Right renal cortex interstitium (tissue), 3 donors: ENCODE results near the gene DDX39A. TPM values are rescaled to one million over a fixed set of nuclear protein-coding genes. Genes with fewer than 3 reads are reported as not detected.
"Not testable (repeated sequence)": the region's sequence is repeated elsewhere in the genome, so short reads cannot be mapped to it uniquely, and the experiment has no call there.

ENCODE experiments used
- DNase-seq, 3 donors: peaks; one replicate each; pipeline ENCODE4 v3.0.0-alpha.2; 2013; ENCODE audit warnings: low read depth in 3 of 3, low spot score in 2 of 3
- polyA plus RNA-seq, 3 donors: library from polyadenylated mRNA; unstranded; fragments of 120-200 nt; gene quantifications; one replicate each; pipeline ENCODE4 v1.2.1, GENCODE V29; 2013; ENCODE audit not compliant: insufficient read length in 3 of 3

Gene DDX39A
- polyA plus RNA-seq, 3 donors = 46.6 to 53.9 (median 52.1) TPM

DNA sequence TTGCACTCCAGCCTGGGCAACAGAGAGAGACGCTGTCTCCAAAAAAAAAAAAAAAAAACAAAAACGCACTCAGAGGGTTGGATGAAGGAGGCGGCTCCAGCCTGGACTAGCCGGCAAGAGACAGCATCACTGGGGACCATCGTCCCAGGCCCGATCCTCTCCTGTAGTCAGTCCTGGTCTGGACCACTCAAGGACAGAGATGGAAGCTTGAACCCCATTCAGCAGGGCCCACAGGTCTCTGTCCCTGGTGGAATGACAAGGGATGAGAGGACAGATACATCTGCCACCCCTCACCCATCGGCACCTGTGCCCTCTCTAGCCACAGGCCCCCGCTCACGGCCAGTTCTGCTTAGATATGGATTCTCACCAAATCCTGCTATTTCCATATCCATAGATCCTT is 23.9 kb downstream of the DDX39A start:
- DNase-seq = no peak

DNA sequence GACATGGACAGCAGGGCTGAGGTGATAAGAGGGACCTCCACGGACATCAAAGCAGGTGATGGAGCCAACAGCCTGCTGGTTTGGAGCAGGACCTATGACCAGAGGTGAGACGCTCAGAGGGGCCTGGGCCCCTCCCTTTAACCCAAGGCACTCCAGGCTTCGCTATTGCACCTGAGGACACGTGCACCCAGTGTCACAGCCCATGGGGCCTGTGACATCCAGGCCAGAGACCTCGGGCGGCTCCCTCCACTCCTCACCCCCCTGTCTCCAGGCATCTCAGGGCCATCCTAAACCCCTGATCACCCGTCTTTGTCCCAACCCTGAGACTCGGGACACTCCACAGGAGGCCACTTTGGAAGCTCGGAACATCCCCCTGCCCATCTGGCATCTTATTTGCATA is 25.0 kb downstream of the DDX39A start:
- no peak for DNase-seq

GRCh38 chr19:14393329-14393728 is 25.8 kb downstream of the DDX39A start:
- DNase-seq = no peak

- no peak for DNase-seq
Measured at GRCh38 chr19:14391156-14391821, 27.9 kb downstream of the DDX39A start.

- DNase-seq = no peak
Measured at GRCh38 chr19:14390548-14390947, 28.6 kb downstream of the DDX39A start.

DNA sequence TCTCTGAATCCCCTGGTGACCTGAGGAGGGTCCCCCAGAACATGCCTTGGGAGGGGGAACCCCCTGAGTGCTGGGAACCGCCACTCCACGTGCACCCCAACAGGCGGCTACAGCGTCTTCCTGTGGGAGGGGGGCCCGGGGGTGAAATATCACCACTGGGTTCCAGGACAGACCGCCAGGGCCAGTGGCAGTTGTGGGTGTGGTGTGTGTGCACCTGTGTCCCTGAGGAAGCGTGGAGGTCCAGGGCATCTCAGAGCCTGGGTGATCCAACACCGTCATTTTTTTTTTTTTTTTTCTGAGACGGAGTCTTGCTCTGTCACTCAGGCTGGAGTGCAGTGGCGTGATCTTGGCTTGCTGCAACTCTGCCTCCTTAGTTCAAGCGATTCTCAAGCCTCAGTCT is 33.6 kb downstream of the DDX39A start:
- no peak for DNase-seq

GRCh38 chr19:14383661-14384555 is 35.2 kb downstream of the DDX39A start:
- DNase-seq = no peak

DNA sequence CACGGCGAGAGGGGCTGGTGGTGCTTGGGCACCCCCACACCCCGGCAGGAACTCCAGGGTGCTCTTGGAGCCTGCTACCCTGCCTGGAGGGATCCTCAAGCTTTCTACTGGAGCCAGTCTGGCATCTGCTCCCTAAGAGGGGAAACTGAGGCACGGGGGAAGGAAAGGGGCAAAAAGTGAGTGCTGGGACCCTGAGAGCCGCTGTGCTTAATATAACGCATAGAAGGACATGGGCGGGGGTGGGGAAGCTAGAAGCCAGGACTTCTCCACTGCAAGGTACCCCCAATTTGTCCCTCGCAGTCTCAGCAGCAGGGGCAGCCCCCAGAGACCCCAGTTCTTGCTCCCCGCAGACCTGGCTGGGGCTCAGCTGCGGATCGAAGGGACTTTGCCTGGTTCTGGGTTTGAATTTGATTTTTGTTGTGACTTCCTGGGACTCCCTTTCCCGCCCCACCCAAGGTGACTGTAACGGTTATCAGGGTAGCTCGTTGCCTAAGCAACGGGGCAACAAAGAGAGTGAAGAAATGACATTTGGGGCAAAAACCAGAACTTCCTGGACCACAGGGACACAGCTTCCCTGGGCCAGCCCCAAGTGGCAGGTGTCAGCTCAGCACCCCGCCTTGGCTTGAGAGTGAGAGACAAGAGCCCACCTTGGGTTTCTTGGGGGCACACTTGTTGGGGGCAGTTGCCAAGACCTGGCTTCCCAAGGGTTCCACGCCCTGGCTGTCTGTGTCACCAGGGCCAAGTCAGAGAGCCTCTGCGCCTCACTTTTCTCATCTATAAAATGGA is 37.3 kb downstream of the DDX39A start:
- no peak for DNase-seq

GRCh38 chr19:14379294-14380065 is 39.7 kb downstream of the DDX39A start:
- no peak for DNase-seq

DNA sequence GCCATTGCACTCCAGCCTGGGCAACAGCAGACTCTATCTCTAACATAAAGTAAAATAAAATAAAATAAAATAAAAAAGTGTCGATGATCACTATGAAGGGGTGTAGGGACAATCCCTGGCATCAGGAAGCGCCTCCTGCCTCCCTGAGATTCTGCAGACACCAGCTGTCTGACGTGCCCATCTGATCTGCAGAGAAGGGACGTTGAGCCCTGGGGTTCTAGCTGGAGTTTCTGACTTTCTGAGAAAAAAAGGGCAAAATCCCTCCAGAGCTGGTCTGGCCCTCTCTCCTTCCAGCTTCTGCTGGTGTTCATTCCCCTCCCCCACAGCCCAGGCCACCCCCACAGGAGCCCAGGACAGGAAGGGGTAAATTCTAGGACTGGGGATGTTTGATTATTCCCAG is 40.3 kb downstream of the DDX39A start:
- DNase-seq = no peak

GRCh38 chr19:14377883-14378328 is 41.2 kb downstream of the DDX39A start:
- no peak for DNase-seq

- DNase-seq = no peak
Measured at GRCh38 chr19:14375582-14376291, 43.4 kb downstream of the DDX39A start.

GRCh38 chr19:14375055-14375581 is 44.0 kb downstream of the DDX39A start:
- no peak for DNase-seq

DNA sequence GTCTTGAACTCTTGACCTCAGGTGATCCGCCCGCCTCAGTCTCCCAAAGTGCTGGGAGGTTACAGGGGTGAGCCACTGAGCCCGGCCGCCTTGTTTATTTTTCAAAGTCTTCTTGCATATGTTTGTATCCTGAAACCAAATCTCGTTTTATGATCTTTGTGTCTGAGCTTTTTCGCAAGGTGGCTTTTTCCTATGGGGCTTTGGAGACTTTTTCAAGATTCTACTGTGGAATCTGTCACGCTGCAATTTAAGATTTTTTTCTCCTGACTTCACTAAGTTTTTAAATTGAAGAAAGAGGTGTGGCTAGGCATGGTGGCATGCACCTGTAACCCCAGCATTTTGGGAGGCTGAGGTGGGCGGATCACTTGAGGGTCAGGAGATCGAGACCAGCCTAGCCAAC is 44.8 kb downstream of the DDX39A start:
- not testable (repeated sequence) for DNase-seq

DNA sequence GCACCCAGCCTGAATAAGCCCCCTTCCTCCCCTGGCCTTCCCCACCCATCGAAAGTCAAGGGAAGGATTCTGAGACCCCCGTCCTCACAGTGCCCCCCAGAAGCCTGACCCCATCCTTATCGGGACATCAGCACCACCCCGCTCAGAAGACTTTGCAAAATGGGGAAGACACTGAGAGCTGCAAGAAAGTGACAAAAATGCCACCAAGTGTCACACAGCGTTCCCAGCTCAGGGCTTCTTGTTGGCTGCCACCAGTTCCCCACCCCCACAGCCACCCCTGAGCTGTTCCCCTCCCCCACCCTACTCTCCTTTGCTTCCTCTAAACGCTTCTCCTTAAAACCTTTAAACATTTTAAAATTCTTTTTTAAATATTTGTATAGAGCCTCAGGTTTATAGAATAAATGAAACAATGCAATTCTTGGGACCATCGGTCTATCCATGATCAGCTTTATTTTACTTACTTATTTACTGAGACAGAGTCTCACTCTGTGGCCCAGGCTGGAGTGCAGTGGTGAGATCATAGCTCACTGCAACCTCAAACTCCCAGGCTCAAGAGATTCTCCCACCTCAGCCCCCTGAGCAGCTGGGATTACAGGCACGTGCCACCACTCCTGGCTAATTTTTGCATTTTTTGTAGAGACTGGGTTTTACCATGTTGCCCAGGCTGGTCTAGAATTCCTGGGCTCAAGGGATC is 46.6 kb downstream of the DDX39A start:
- not testable (repeated sequence) for DNase-seq

DNA sequence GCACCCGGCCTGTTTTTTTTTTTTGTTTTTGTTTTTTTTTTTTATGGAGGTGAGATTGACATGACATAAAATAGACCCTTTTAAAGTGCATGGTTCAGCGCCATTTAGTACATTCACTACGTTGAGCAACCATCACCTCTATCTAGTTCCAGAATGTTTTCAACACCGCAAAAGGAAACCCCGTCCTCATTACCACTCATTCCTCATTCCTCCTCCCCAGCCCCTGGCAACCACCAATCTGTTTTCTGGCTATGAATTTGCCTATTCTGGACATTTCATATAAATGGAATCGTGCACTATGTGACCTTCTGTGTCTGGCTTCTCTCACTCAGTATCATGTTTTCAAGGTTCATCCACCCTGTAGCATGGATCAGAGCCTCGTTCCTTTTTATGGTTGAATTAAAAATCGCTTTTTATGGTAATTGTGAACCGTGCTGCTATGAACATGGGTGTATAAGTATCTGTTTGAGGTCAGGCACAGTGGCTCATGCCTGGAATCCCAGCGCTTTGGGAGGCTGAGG is 47.8 kb downstream of the DDX39A start:
- no peak for DNase-seq

- DNase-seq = no peak
Measured at GRCh38 chr19:14370940-14371280, 48.2 kb downstream of the DDX39A start.

- DNase-seq = no peak
Measured at GRCh38 chr19:14370169-14370939, 48.8 kb downstream of the DDX39A start.
